Measurements from ENCODE around the gene IRAK1BP1.
A peak's percentile ranks its signal among the peaks of the same experiment; 100 is the strongest.

GRCh38 chr6:78861509-78861908 is 5.8 kb upstream of the IRAK1BP1 start:
- TF ChIP-seq CTCF (conservative IDR thresholded peaks at IDR 0.05; ENCODE audit: low read length) = peak; percentile 57
- no peak for TF ChIP-seq EZH2phosphoT487 (IDR thresholded peaks at IDR 0.05; ENCODE audit: borderline replicate concordance, low read depth, low read length)
